Measurements from ENCODE around the gene TBC1D4. TPM values are rescaled to one million over a fixed set of nuclear protein-coding genes. Genes with fewer than 3 reads are reported as not detected.
"Not testable (repeated sequence)": the region's sequence is repeated elsewhere in the genome, so short reads cannot be mapped to it uniquely, and the experiment has no call there.

TBC1D4 gene
- total RNA-seq, 2 experiments from 2014 or later: 8.0 to 10.1 TPM

GRCh38 chr13:75454497-75454896 lies 27.5 kb downstream of the TBC1D4 start:
- Mint-ChIP-seq H3K36me3 (ENCODE audit: low read depth) (no peaks in the 10 kb centered on the region), H3K4me1 (no peaks in the 10 kb centered on the region), H3K4me3 (no peak overlapping the region), H3K27ac (no peak overlapping the region), H3K9me3 (no peaks in the 10 kb centered on the region), H3K27me3 (peaks cover 3% of the 10 kb centered on the region)
- POLR2A ChIA-PET: no interaction called here
- CTCF ChIA-PET: no interaction called here
- no peak for DNase-seq

GRCh38 chr13:75452564-75452963 lies 29.4 kb downstream of the TBC1D4 start:
- no peaks in the 10 kb centered on the region for H3K9me3 Mint-ChIP-seq
- H3K36me3 Mint-ChIP-seq (ENCODE audit: low read depth): no peaks in the 10 kb centered on the region
- H3K27ac Mint-ChIP-seq: no peak overlapping the region
- ChIA-PET POLR2A (no interaction called here), CTCF (no interaction called here)
- no peak for DNase-seq
- H3K4me1 Mint-ChIP-seq: no peaks in the 10 kb centered on the region
- no peak overlapping the region for H3K4me3 Mint-ChIP-seq
- peaks cover 3% of the 10 kb centered on the region for H3K27me3 Mint-ChIP-seq

- ChIA-PET POLR2A (no interaction called here), CTCF (no interaction called here)
- H3K4me3 Mint-ChIP-seq: no peak overlapping the region
- H3K27ac Mint-ChIP-seq: no peak overlapping the region
- no peak for DNase-seq
- H3K27me3 Mint-ChIP-seq: peaks cover 4% of the 10 kb centered on the region
- no peaks in the 10 kb centered on the region for H3K36me3 Mint-ChIP-seq (ENCODE audit: low read depth)
- no peaks in the 10 kb centered on the region for H3K4me1 Mint-ChIP-seq
- H3K9me3 Mint-ChIP-seq: no peaks in the 10 kb centered on the region
Measured at GRCh38 chr13:75447493-75447892, 34.5 kb downstream of the TBC1D4 start.

- Mint-ChIP-seq H3K4me3 (no peak overlapping the region), H3K36me3 (ENCODE audit: low read depth) (no peaks in the 10 kb centered on the region), H3K27me3 (peaks cover 5% of the 10 kb centered on the region), H3K9me3 (no peaks in the 10 kb centered on the region), H3K27ac (no peak overlapping the region), H3K4me1 (no peaks in the 10 kb centered on the region)
- POLR2A ChIA-PET: no interaction called here
- no peak for DNase-seq
- CTCF ChIA-PET: no interaction called here
Measured at GRCh38 chr13:75446874-75447273, 35.1 kb downstream of the TBC1D4 start.

GRCh38 chr13:75445717-75446499 lies 36.1 kb downstream of the TBC1D4 start:
- Mint-ChIP-seq H3K9me3 (no peaks in the 10 kb centered on the region), H3K27ac (no peak overlapping the region), H3K27me3 (peaks cover 9% of the 10 kb centered on the region), H3K4me3 (no peak overlapping the region), H3K4me1 (no peaks in the 10 kb centered on the region), H3K36me3 (ENCODE audit: low read depth) (no peaks in the 10 kb centered on the region)
- POLR2A ChIA-PET: no interaction called here
- CTCF ChIA-PET: no interaction called here
- no peak for DNase-seq

- Mint-ChIP-seq H3K4me1 (no peaks in the 10 kb centered on the region), H3K27ac (no peak overlapping the region), H3K9me3 (no peaks in the 10 kb centered on the region), H3K4me3 (no peak overlapping the region), H3K36me3 (ENCODE audit: low read depth) (no peaks in the 10 kb centered on the region), H3K27me3 (peaks cover 13% of the 10 kb centered on the region)
- ChIA-PET POLR2A (no interaction called here), CTCF (no interaction called here)
- DNase-seq: no peak
Measured at GRCh38 chr13:75444016-75444415, 38.0 kb downstream of the TBC1D4 start.

GRCh38 chr13:75443356-75443958 lies 38.5 kb downstream of the TBC1D4 start:
- Mint-ChIP-seq H3K36me3 (ENCODE audit: low read depth) (no peaks in the 10 kb centered on the region), H3K4me1 (no peaks in the 10 kb centered on the region), H3K27me3 (peaks cover 13% of the 10 kb centered on the region), H3K9me3 (no peaks in the 10 kb centered on the region), H3K4me3 (no peak overlapping the region), H3K27ac (no peak overlapping the region)
- CTCF ChIA-PET: no interaction called here
- no peak for DNase-seq
- POLR2A ChIA-PET: no interaction called here

GRCh38 chr13:75442736-75443234 lies 39.2 kb downstream of the TBC1D4 start:
- DNase-seq: no peak
- H3K4me1 Mint-ChIP-seq: no peaks in the 10 kb centered on the region
- H3K9me3 Mint-ChIP-seq: no peaks in the 10 kb centered on the region
- H3K4me3 Mint-ChIP-seq: no peak overlapping the region
- ChIA-PET POLR2A (no interaction called here), CTCF (no interaction called here)
- no peak overlapping the region for H3K27ac Mint-ChIP-seq
- H3K27me3 Mint-ChIP-seq: peaks cover 18% of the 10 kb centered on the region
- no peaks in the 10 kb centered on the region for H3K36me3 Mint-ChIP-seq (ENCODE audit: low read depth)

GRCh38 chr13:75440100-75440499 lies 41.9 kb downstream of the TBC1D4 start:
- ChIA-PET CTCF (no interaction called here), POLR2A (no interaction called here)
- Mint-ChIP-seq H3K4me1 (no peaks in the 10 kb centered on the region), H3K27me3 (peaks cover 17% of the 10 kb centered on the region), H3K4me3 (no peak overlapping the region), H3K36me3 (ENCODE audit: low read depth) (no peaks in the 10 kb centered on the region), H3K27ac (no peak overlapping the region), H3K9me3 (no peaks in the 10 kb centered on the region)
- no peak for DNase-seq

GRCh38 chr13:75437582-75438318 lies 44.2 kb downstream of the TBC1D4 start:
- H3K27ac Mint-ChIP-seq: no peak overlapping the region
- H3K9me3 Mint-ChIP-seq: no peaks in the 10 kb centered on the region
- ChIA-PET POLR2A (no interaction called here), CTCF (interaction anchor here (0.5 kb wide), 1 partner anchor 1605 kb away, joined by 3 read pairs; no protein-coding TSS in a partner anchor)
- H3K36me3 Mint-ChIP-seq (ENCODE audit: low read depth): no peaks in the 10 kb centered on the region
- no peaks in the 10 kb centered on the region for H3K4me1 Mint-ChIP-seq
- no peak overlapping the region for H3K4me3 Mint-ChIP-seq
- H3K27me3 Mint-ChIP-seq: peaks cover 15% of the 10 kb centered on the region
- DNase-seq: no peak

GRCh38 chr13:75434126-75434525 lies 47.8 kb downstream of the TBC1D4 start:
- H3K36me3 Mint-ChIP-seq (ENCODE audit: low read depth); H3K27ac Mint-ChIP-seq; CTCF ChIA-PET; H3K4me1 Mint-ChIP-seq; H3K4me3 Mint-ChIP-seq; POLR2A ChIA-PET; DNase-seq; H3K9me3 Mint-ChIP-seq: not testable (repeated sequence)
- H3K27me3 Mint-ChIP-seq: peaks cover 12% of the 10 kb centered on the region

- CTCF ChIA-PET: no interaction called here
- no peak for DNase-seq
Measured at GRCh38 chr13:75432811-75433244, 49.1 kb downstream of the TBC1D4 start.

GRCh38 chr13:75432045-75432444 lies 49.9 kb downstream of the TBC1D4 start:
- Mint-ChIP-seq H3K9me3 (no peaks in the 10 kb centered on the region), H3K4me3 (no peak overlapping the region), H3K4me1 (no peaks in the 10 kb centered on the region), H3K36me3 (ENCODE audit: low read depth) (no peaks in the 10 kb centered on the region), H3K27ac (no peak overlapping the region), H3K27me3 (peaks cover 12% of the 10 kb centered on the region)
- DNase-seq: no peak
- CTCF ChIA-PET: no interaction called here
- POLR2A ChIA-PET: no interaction called here

More at GRCh38 chr13:75432811-75433244, 49.1 kb downstream of the TBC1D4 start:
- Mint-ChIP-seq H3K4me1 (no peaks in the 10 kb centered on the region), H3K27me3 (peaks cover 9% of the 10 kb centered on the region), H3K9me3 (no peaks in the 10 kb centered on the region), H3K4me3 (no peak overlapping the region), H3K36me3 (ENCODE audit: low read depth) (no peaks in the 10 kb centered on the region), H3K27ac (no peak overlapping the region)
- POLR2A ChIA-PET: no interaction called here

Measured in activated CD4-positive, alpha-beta memory T cell treated with anti-CD3 and anti-CD28 coated beads, Interleukin-2, amount 10 ng/mL, durations not matched to agents 7 days and 5 days (primary cell).